Fibroblast of mammary gland (primary cell): ENCODE measurements around the gene LTO1.

Experiments
- DNase-seq: peaks from one replicate; pipeline ENCODE4 v3.0.0-alpha.2; 2010; ENCODE audit warnings: low read depth
- H3K4me3 ChIP-seq: 2 replicates; pipeline ENCODE4 v1.5.1; 2011; ENCODE audit warnings: low read depth, mild to moderate bottlenecking, low read length, moderate library complexity; ENCODE audit not compliant: control insufficient read depth
- CTCF ChIP-seq: conservative IDR thresholded peaks from 2 replicates; pipeline ENCODE4 v1.5.1; 2011; ENCODE audit warnings: low read depth, low read length, inconsistent platforms; ENCODE audit not compliant: control insufficient read depth, insufficient read depth

The LTO1 gene

GRCh38 chr11:69666752-69667536 is 8.2 kb downstream of the LTO1 start:
- TF ChIP-seq CTCF, result no peak
- no peak for DNase-seq
- no peak overlapping the region for H3K4me3 ChIP-seq

- no peak for TF ChIP-seq CTCF
- no peak overlapping the region for H3K4me3 ChIP-seq
- DNase-seq, result no peak
Measured at GRCh38 chr11:69666261-69666660, 8.9 kb downstream of the LTO1 start.

- no peak overlapping the region for H3K4me3 ChIP-seq
- no peak for DNase-seq
- no peak for TF ChIP-seq CTCF
Measured at GRCh38 chr11:69665669-69666068, 9.5 kb downstream of the LTO1 start.

- no peak for DNase-seq
- no peak for TF ChIP-seq CTCF
- H3K4me3 ChIP-seq, result no peak overlapping the region
Measured at GRCh38 chr11:69664901-69665300, 10.3 kb downstream of the LTO1 start.

GRCh38 chr11:69664103-69664775 is 10.9 kb downstream of the LTO1 start:
- DNase-seq, result no peak
- no peak for TF ChIP-seq CTCF
- no peak overlapping the region for H3K4me3 ChIP-seq

GRCh38 chr11:69663326-69663725 is 11.8 kb downstream of the LTO1 start:
- no peak for TF ChIP-seq CTCF
- no peak for DNase-seq
- H3K4me3 ChIP-seq, result no peak overlapping the region
